PC-3 (cell line): Measurements from ENCODE around the gene UPF2. TPM values are rescaled to one million over a fixed set of nuclear protein-coding genes. Genes with fewer than 3 reads are reported as not detected.

Source experiments
- ATAC-seq: fragments of 200-7000 bp; cut with Tn5 transposase; 2 replicates; pipeline ENCODE4 v1.9.1; 2020; ENCODE audit warnings: mild to moderate bottlenecking, moderate library complexity
- BruUV-seq: library from RNA; stranded (reverse); fragments of 400-500 nt; replicated peaks from 2 replicates; lab custom pipeline; 2021; lab: Mats Ljungman, UMichigan
- CTCF ChIA-PET: fragments of 300-600 bp; sonication (Branson Sonifier 250); formaldehyde crosslinking; loops from one replicate; lab custom pipeline; 2022; ENCODE audit warnings: antibody characterized with exemption; lab: Charles Lee
- POLR2A ChIA-PET: fragments of 300-600 bp; sonication (Branson Sonifier 250); formaldehyde crosslinking; loops from one replicate; lab custom pipeline; 2022; ENCODE audit warnings: antibody characterized with exemption; ENCODE audit not compliant: unreplicated experiment; lab: Charles Lee
- DNase-seq: peaks from one replicate; pipeline ENCODE4 v3.0.0-alpha.2; 2015
- H2AFZ ChIP-seq: fragments of 300-600 bp; sonication (generic); 2 replicates; pipeline ENCODE4 v1.6.0; 2016; ENCODE audit warnings: antibody characterized with exemption, low read length
- H3F3A ChIP-seq: fragments of 300-600 bp; sonication (generic); one replicate; pipeline ENCODE4 v1.6.0; 2017; ENCODE audit warnings: antibody characterized with exemption, low read length, control low read depth, mild to moderate bottlenecking; ENCODE audit not compliant: unreplicated experiment
- H3K27ac ChIP-seq: fragments of 300-600 bp; sonication (generic); 2 replicates; pipeline ENCODE4 v1.5.1; 2016; ENCODE audit warnings: mild to moderate bottlenecking, low read length
- H3K27me3 ChIP-seq: fragments of 300-600 bp; sonication (generic); 2 replicates; pipeline ENCODE4 v1.6.1; 2016; ENCODE audit warnings: low read length, mixed read lengths
- H3K36me3 ChIP-seq: fragments of 300-600 bp; sonication (generic); 2 replicates; pipeline ENCODE4 v1.6.1; 2016; ENCODE audit warnings: low read depth, mixed run types, low read length, mixed read lengths
- H3K4me1 ChIP-seq: fragments of 300-600 bp; sonication (generic); 2 replicates; pipeline ENCODE4 v1.5.1; 2016; ENCODE audit warnings: low read length; ENCODE audit not compliant: insufficient read depth
- H3K4me2 ChIP-seq: fragments of 300-600 bp; sonication (generic); 2 replicates; pipeline ENCODE4 v1.6.0; 2016; ENCODE audit warnings: low read length
- H3K4me3 ChIP-seq: fragments of 300-600 bp; sonication (generic); 2 replicates; pipeline ENCODE4 v1.5.1; 2016; ENCODE audit warnings: mild to moderate bottlenecking, low read length, mixed read lengths
- H3K79me2 ChIP-seq: fragments of 300-600 bp; sonication (generic); 2 replicates; pipeline ENCODE4 v1.6.1; 2017; ENCODE audit warnings: low read length, mixed read lengths
- H3K9ac ChIP-seq: fragments of 300-600 bp; sonication (generic); 2 replicates; pipeline ENCODE4 v1.6.0; 2016; ENCODE audit warnings: mild to moderate bottlenecking, low read length
- H3K9me2 ChIP-seq: fragments of 300-600 bp; sonication (generic); replicated peaks from 2 replicates; pipeline ENCODE4 v1.6.1; 2016; ENCODE audit warnings: mixed run types, low read length, mixed read lengths
- H3K9me3 ChIP-seq: fragments of 300-600 bp; sonication (generic); 2 replicates; pipeline ENCODE4 v1.6.1; 2016; ENCODE audit warnings: low read length, mixed read lengths
- H4K20me1 ChIP-seq: fragments of 300-600 bp; sonication (generic); 2 replicates; pipeline ENCODE4 v1.6.1; 2016; ENCODE audit warnings: low read length, mixed read lengths
- EZH2 ChIP-seq: fragments of 300-600 bp; sonication (generic); IDR thresholded peaks from one replicate; pipeline ENCODE4 v1.6.1; 2017; ENCODE audit warnings: antibody characterized with exemption, mild to moderate bottlenecking, low read length; ENCODE audit not compliant: unreplicated experiment
- EZH2phosphoT487 ChIP-seq: fragments of 300-600 bp; sonication (generic); IDR thresholded peaks from 2 replicates; pipeline ENCODE4 v1.6.1; 2018; ENCODE audit warnings: mild to moderate bottlenecking, antibody characterized with exemption, low read length, borderline replicate concordance
- intact Hi-C: fragments of 100-400 bp; cut with micrococcal nuclease; formaldehyde crosslinking; loops from 2 replicates; pipeline ENCODE4 v1.9.0; 2023
- total RNA-seq: library from RNA; depleted of rRNA; stranded (reverse); fragments of >200 nt; gene quantifications from 2 replicates; pipeline ENCODE4 v1.2.3, GENCODE V29; 2014
- TF ChIP-seq, protein P1 (sequence below): fragments of 300-600 bp; sonication (generic); conservative IDR thresholded peaks from 2 replicates; pipeline ENCODE4 v1.5.1; 2017; ENCODE audit warnings: antibody characterized with exemption, low read depth, mild to moderate bottlenecking, low read length

Gene UPF2
- total RNA-seq, 1 experiment from 2014 or later: 12.0 TPM

DNA sequence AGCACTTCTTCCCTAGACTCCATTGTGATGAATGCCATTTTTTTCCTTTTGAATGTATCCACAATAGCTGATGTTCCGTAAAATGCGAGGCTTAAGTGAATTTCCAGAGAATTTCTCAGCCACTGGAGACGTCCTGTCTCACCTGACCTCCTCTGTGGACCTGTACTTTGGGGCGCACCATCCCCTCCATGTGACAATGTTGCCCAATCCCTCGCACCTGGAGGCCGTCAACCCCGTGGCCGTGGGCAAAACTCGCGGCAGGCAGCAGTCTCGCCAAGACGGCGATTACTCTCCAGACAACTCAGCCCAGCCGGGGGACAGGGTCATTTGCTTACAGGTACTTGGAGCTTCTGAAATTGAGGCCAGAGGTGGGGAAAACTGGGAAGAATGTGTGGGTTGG lies 46.3 kb upstream of the UPF2 start:
- no peaks in the 10 kb centered on the region for H3K27me3 ChIP-seq

DNA sequence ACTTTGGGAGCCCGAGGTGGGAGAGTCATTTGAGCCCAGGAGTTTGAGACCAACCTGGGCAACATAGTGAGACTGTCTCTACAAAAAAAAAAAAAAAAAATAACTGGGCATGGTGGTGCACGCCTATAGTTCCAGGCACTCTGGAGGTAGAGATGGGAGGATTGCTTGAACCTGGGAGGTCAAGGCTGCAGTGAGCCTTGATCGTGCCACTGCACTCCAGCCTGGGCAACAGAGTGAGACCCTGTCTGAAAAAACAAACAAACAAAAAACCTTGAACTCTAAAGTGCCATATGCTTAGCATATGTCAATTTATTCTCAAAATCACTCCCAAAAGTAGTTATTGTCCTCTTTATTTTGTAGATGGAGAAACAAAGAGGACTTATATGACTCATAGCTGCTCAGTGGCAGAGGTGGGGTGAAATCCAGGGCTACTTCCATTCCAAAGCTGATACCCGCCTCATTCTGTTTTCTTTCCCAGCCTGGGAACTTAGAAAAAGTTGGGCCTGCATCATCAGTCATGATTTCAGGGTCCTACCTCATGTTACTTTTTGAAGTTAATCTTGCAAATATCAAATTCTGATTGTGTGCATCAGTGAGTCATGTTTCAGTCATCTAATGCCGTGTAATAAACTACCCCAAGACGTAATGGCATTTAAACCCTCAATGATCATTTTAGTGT lies 39.4 kb upstream of the UPF2 start:
- Histone ChIP-seq H3K4me3 (no peak overlapping the region), H3K9me3 (no peaks in the 10 kb centered on the region), H3K36me3 (no peaks in the 10 kb centered on the region), H3K9me2 (no peaks in the 10 kb centered on the region), H3K79me2 (no peaks in the 10 kb centered on the region), H4K20me1 (no peaks in the 10 kb centered on the region), H3F3A (no peaks in the 10 kb centered on the region), H3K27me3 (no peaks in the 10 kb centered on the region), H3K27ac (peak overlapping the region; percentile 57), H3K4me2 (no peak overlapping the region), H3K4me1 (peaks cover 12% of the 10 kb centered on the region; the same call in 1 of the 2 replicates), H2AFZ (no peak overlapping the region), H3K9ac (no peak overlapping the region)
- BruUV-seq: no TSS peak
- ATAC-seq (peak; percentile 46; the same call in 1 of the 2 replicates), DNase-seq (peak; percentile 25)
- ChIA-PET POLR2A (no interaction called here), CTCF (no interaction called here)
- intact Hi-C loops: no loop called here
- no peak for TF ChIP-seq EZH2phosphoT487
- TF ChIP-seq EZH2: no peak
- TF ChIP-seq, protein P1, sequence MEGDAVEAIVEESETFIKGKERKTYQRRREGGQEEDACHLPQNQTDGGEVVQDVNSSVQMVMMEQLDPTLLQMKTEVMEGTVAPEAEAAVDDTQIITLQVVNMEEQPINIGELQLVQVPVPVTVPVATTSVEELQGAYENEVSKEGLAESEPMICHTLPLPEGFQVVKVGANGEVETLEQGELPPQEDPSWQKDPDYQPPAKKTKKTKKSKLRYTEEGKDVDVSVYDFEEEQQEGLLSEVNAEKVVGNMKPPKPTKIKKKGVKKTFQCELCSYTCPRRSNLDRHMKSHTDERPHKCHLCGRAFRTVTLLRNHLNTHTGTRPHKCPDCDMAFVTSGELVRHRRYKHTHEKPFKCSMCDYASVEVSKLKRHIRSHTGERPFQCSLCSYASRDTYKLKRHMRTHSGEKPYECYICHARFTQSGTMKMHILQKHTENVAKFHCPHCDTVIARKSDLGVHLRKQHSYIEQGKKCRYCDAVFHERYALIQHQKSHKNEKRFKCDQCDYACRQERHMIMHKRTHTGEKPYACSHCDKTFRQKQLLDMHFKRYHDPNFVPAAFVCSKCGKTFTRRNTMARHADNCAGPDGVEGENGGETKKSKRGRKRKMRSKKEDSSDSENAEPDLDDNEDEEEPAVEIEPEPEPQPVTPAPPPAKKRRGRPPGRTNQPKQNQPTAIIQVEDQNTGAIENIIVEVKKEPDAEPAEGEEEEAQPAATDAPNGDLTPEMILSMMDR: no peak

More for the DNA sequence above, 46.3 kb upstream of the UPF2 start:
- Histone ChIP-seq H3F3A (no peaks in the 10 kb centered on the region), H3K27ac (no peak overlapping the region), H3K9ac (no peak overlapping the region), H4K20me1 (no peaks in the 10 kb centered on the region), H2AFZ (no peak overlapping the region), H3K9me2 (no peaks in the 10 kb centered on the region), H3K79me2 (no peaks in the 10 kb centered on the region), H3K4me2 (no peak overlapping the region), H3K36me3 (no peaks in the 10 kb centered on the region), H3K4me3 (no peak overlapping the region), H3K9me3 (no peaks in the 10 kb centered on the region), H3K4me1 (no peaks in the 10 kb centered on the region)
- ChIA-PET CTCF (no interaction called here), POLR2A (no interaction called here)
- TF ChIP-seq EZH2phosphoT487 (no peak), EZH2 (no peak)
- TF ChIP-seq, protein P1: no peak
- intact Hi-C loops: no loop called here
- BruUV-seq: no TSS peak
- ATAC-seq (no peak), DNase-seq (no peak)

DNA sequence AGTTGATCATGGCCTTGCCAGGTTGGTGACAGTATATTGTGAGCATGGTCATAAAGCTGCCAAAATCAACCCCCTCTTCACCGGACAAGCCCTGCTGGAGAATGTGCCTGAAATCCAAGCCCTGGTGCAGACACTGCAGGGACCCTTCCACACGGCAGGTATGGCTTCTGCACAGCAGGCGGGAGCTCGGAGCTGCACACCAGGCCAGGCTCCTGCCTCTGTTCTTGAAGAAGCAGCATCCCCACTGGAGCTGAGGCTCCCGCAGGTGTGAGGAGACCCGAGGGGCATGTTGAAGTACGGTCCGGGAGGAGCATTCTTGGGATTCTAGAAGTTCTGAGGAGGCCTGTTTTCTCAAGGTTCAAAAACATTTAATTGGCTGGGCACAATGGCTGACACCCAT lies 38.9 kb upstream of the UPF2 start:
- Histone ChIP-seq H3K9ac (no peak overlapping the region), H3K9me3 (no peaks in the 10 kb centered on the region), H3K27me3 (no peaks in the 10 kb centered on the region), H4K20me1 (no peaks in the 10 kb centered on the region), H2AFZ (no peak overlapping the region), H3K4me3 (no peak overlapping the region), H3K36me3 (no peaks in the 10 kb centered on the region), H3K9me2 (no peaks in the 10 kb centered on the region), H3F3A (no peaks in the 10 kb centered on the region), H3K4me1 (peaks cover 12% of the 10 kb centered on the region; the same call in 1 of the 2 replicates), H3K4me2 (no peak overlapping the region), H3K27ac (peak overlapping the region; percentile 57), H3K79me2 (no peaks in the 10 kb centered on the region)
- ChIA-PET CTCF (no interaction called here), POLR2A (no interaction called here)
- ATAC-seq (no peak), DNase-seq (no peak)
- BruUV-seq: no TSS peak
- intact Hi-C loops: no loop called here
- TF ChIP-seq EZH2: no peak
- TF ChIP-seq EZH2phosphoT487: no peak
- TF ChIP-seq, protein P1: no peak
